Measurements from ENCODE around the gene JCAD.
"Not testable (repeated sequence)": the region's sequence is repeated elsewhere in the genome, so short reads cannot be mapped to it uniquely, and the experiment has no call there.

Gene JCAD

GRCh38 chr10:29982997-29983648 is 76.3 kb downstream of the JCAD start:
- no peak for DNase-seq (ENCODE audit: low spot score)

GRCh38 chr10:29981510-29981909 is 77.9 kb downstream of the JCAD start:
- no peak for DNase-seq (ENCODE audit: low spot score)

DNA sequence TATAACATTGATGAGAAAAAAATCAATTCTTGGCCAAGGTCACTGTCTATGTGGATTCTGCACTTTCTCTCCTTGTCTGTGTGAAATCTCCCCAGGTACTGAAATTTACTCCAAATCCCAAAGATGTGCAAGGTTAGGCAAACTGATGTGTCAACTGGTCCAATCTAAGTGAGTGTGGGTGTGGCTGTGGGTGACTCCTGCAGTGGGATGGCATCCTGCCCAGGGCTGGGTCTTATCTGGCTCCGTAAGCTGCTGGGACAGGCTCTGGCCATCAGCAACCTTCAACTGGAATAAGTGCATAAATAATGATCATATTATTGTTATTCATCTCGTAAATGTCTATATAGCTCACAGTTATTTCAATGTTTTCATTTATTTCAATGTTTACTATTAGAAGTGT is 79.3 kb downstream of the JCAD start:
- DNase-seq (ENCODE audit: low spot score) = no peak

GRCh38 chr10:29979421-29979779 is 80.0 kb downstream of the JCAD start:
- not testable (repeated sequence) for DNase-seq (ENCODE audit: low spot score)

DNA sequence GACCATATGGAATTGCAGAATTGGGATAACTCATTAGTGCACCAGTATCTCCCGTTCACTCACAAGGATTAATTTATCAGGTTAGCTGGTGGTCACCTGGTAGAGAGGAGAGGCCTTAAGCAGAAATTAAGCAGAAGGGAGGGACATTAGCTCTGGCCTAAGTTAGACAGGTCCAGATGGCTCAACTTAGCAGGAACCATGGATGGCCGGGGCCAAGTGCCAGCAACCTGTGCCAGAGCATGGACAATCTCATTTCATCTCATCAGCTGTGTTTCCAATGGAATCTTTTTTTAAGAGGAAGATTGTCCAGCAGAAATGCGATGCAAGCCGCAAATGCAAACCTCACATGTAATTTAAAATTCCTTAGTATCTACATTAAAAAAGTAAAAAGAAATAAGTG is 82.2 kb downstream of the JCAD start:
- DNase-seq (ENCODE audit: low spot score) = no peak

DNA sequence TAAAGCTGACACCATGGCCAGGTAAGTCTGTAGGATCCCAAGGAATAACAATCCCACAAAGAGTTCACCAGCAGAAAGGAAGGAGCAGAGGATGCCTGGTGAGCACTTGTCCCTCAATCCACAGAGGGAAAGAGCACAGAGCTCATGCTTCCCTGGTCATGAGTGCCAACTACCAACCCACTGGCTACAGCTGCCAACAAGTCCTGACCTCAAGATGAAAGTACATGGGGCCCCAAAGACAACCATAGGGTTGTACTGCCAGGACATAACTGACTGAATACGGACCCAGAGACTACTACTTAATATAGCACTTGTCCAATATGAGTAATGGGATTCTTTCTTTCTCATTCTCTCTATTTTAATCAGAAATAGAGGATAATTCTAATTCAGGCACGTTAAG is 83.3 kb downstream of the JCAD start:
- no peak for DNase-seq (ENCODE audit: low spot score)

DNA sequence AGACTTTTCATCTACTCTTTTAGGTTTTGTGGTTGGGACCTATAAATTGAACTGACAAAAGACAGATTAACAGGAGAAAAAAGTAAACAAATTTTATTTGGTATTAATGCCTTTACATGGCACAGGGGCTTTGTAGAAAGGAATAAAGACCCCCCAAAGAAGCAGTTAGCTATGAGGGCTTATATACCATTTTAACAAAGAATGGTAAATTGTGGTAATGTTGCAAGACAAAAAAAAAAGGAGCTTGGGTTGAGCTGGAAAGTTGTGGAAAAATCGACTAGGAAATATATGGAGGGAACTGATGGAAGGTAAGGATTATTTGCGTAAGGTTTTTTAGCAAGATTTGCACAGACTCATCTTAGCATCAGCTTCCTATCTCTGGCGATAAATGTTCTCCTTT is 84.6 kb downstream of the JCAD start:
- DNase-seq (ENCODE audit: low spot score) = no peak

DNA sequence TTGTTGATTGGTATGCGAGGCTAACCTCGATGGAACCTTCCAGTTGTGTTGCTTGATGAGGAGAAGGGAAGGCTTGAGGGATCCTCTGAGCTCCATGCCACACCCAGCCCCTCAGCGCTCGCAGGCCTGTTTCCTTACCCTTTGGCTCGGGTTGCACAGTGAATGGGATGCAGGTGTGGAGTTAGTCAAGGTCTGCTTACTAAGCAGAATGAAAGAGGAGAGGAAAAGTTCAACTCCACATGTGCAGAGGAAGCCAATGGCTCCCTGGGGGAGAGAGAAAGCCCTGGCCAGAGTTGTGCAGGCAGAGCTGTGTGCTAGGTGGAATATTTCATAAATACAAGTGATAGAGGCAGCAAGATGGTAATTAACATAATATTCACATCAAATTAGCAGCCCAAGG is 85.5 kb downstream of the JCAD start:
- DNase-seq (ENCODE audit: low spot score) = no peak

DNA sequence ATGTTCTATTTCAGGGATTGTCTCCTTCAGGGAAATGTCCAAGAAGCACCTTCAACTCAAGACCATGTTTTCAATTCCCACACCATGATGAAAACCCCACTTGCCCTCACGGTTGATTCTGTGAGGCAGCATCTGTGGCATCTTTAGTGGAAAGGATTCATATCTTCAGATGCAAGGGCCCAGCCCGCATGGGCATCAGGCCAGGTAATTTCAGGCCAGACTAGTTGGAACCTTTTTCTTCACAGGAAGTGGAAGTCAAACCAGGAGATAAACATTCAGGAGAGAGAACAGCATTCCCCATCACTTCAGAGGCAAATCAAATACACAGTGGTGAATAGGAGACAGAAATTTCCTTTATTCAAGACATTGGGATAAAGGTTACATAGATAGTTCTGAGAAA is 88.8 kb downstream of the JCAD start:
- no peak for DNase-seq (ENCODE audit: low spot score)

DNA sequence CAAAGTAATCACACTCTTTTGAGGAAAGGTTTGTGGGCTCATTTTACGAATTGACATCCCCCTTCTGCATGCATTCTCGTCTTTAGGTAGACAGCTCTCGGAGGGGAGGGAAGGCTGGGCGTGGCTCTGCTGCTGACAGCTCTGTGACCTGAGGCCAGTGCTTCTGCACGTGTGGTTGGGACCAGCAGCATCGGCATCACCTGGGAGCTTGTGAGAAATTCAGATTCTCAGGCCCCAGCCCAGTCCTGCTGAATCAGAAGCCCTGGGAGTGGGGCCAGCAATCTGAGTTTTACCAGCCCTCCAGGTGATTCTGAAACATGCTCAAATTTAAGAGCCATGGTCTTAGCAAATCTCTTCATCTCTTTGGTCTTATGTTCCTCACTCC is 89.4 kb downstream of the JCAD start:
- DNase-seq (ENCODE audit: low spot score) = no peak

GRCh38 chr10:29969255-29970011 is 90.0 kb downstream of the JCAD start:
- no peak for DNase-seq (ENCODE audit: low spot score)

DNA sequence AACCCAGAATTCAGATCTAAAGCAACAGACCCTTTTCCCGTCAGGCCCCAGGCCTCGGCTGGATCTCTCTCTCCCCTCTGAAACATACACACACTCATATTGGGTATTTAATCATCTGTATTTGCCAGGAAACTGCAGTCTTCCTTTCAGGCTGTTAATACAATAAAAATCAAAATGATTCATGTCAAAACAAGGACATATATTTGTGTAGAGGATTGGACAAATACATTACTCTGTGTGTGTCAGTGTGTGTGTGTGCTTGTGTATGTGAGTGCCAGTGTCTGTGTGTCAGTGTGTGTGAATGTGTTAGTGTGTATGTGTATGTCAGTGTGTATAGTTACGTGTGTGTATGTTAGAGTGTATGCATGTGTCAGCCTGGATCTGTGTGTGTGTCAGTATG is 90.8 kb downstream of the JCAD start:
- DNase-seq (ENCODE audit: low spot score) = no peak

DNA sequence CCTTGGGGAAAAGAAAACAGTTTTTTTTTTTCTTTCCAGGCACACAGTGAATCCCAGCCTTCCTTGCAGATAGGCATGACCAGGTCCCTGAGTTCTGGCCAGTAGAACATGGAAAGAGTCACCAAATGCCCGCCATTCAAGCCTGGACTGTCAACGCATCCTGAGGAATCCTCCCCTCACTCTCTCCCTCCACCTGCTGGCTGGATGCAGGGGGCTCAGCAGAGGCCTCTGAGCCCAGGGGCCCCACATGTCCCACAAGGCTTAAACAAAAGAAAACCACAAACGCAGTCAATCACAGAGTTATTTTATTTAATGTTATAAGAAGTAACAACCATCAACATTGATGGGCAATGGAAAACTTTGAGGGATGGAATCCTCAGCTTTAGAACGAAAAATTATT is 93.1 kb downstream of the JCAD start:
- no peak for DNase-seq (ENCODE audit: low spot score)
